ENCODE results near the gene ADSS1.

ADSS1 gene

DNA sequence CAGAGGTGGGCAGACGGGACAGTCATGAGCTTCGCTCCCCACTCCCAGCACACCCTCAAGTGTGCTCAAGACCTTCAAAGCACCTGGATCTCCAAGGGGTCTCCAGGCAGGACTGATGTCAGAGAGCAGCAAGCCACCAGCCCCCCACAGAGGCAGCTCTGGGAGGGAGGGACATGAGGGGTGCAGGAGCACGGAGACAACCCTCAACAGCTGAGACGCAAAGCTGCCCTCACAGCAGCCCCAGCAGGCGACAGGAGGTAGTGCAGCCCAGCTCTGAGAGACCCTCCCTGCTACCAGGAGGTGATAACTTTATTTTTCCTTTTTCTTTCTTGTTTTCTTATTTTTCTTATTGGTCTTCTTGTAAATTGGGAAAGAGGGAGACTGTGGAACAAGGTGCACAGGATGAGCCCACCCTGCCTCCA, 46.8 kb downstream of the ADSS1 start:
- DNase-seq: peak; percentile 44

DNA sequence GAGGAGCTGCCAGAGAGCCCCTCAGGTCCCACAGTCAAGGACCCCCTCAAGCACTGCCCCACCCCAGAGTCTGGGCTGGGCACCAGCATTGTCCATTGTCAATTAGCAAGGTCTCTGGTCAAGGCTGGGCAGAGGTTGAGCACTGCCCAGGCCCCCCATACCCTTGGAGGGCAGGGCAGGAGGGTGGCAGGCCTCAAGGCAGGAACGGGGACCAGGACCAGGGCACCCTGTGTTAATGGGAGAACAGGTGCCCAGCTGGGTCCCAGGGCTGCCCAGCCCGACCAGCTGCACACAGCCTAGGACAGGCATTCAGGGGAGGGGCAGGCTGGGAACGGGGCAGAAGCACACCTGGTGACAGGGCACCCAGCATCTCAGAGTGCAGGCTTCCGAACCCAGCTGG, 47.3 kb downstream of the ADSS1 start:
- DNase-seq: no peak

DNA sequence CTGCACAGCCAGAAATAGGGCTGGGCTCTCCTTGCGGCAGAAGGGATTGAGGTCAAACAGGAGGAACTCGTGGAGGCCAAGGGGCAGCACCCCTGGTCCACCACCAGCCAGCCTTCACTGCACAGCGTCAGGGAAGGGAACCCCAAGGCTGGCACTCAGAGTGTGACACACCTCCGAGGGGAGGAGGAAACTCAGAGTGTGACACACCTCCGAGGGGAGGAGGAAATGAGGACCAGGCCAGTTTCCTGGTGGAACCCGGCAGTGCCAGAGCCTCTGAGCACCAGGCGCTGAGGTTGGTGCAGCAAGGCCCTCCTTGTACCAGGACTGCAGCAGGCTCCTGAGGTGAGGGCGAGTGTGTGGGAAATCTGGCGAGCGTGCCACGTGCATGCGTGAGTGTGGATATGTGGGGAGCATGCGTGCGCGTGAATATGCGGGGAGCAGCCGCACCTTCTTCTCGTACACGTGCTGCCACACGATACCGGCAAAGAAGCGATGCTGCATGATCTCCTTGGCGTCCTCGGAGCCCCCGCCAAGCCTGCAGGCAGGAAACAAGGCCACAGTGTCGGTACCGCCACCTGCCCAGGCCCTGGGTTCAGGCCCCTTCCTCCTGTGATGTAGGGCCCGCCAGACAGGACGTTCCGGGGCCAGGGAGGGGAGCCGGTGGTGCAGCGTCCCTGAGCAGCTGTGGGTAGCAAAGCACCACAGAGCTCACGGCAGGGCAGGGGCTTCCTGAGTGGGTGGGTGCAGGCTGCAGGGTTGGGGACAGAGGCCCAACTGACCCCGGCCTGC, 48.1 kb downstream of the ADSS1 start:
- DNase-seq: no peak

DNA sequence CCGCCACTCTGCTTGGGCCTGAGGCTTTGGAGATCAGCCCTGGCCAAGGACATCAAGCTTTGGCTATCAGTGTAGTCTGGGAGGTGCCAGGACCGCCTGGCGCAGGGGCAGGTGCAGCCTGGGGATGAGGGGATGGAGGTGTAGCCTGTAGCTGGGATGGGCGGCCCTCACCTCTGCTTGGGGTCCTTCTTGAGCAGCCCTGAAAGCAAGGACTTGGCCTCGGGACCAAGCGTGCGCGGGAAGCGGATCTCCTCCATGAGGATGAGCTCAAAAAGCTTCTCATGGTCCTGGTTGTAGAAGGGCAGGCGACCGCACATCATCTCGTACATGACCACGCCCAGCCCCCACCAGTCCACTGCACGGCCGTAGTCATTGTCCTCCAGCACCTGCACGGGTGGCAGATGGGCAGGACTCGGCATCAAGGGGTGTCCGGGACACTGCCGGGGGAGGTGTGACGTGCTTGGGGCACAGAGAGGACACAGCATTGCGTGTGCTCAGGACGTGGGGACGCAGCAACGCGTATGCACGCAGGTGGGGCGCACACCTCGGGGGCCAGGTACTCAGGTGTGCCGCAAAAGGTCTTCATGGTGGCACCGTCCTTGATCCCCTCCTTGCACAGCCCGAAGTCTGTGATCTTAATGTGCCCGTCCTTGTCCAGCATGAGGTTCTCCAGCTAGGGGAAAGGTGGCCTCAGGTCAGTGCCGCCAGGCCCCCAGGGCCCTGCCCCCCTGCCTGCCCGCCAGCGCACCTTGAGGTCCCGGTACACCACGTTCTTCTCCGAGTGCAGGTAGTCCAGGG, 48.9 kb downstream of the ADSS1 start:
- no peak for DNase-seq

DNA sequence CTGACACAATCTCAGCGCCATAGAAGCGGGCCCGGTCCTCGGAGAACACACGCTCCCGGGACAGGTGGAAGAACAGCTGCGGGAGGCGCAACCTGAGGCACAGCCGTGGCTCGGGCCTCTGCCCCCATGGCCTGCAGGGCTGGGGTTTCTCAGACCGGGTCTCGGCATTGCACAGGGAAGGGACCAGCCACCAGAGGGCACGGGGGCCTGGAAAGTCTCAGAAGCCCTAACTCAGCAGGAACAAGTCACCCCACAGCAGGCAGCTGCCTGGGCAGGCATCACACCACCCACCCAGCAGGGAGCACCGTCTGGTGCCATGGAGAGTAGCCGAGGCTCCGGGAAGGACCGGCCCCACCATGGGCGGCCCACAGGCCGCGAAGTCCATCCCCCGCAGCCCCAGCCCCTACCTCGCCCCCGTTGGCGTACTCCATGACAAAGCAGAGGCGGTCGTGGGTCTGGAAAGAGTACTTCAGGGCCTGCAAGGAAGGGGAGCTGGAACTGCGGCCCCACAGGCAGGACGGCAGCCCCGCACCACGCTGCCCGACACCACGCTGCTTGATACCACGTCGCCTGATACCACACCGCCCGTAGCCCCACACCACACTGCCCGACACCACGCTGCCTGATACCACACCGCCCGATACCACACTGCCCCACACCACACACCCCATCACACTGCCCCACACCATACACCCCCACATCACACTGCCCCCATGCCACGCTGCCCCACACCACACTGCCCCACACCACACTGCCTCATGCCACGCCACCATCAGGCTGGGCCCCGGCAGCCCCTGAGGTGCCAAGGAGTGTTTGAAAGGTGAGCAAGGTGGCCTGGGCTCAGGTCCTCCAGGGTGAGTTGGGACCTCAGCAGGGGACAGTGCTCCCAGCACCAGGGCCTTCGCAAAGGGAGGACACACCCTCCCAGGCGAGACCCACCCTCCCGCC, 49.8 kb downstream of the ADSS1 start:
- DNase-seq: no peak

DNA sequence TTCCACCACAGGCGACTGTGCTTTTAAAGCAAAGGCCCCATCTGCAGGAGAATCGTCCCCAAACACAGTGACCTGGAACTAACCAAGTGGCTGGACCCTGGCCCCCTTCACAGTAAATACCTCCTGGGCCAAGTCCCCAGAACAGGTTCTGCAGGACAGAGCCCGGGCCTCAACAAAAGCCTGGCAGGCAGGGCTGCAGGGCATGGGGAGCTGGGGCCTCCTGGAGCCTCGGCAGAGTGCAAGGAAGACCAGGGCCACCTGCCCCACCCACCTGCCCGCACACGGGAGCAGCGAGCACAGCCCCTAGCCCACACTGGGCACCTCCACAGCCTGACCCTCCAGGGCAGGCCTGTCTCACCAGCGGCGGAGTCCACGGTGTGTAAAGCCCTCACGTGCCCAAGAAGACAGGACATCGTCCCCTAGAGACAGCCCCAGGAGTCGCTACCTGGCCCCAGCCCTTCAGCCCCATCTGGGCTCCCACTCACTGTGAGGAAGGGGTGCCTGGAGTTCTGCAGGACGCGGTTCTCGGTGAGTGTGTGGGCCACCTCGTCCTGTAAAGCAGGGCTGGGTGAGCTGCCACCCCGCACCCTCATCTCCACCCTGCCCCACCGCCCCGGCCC, 50.5 kb downstream of the ADSS1 start:
- DNase-seq: no peak

- no peak for DNase-seq
These were observed 51.1 kb downstream of the ADSS1 start for GRCh38 chr14:104775073-104775489.

GRCh38 chr14:104776481-104776880, 52.5 kb downstream of the ADSS1 start:
- no peak for DNase-seq

DNA sequence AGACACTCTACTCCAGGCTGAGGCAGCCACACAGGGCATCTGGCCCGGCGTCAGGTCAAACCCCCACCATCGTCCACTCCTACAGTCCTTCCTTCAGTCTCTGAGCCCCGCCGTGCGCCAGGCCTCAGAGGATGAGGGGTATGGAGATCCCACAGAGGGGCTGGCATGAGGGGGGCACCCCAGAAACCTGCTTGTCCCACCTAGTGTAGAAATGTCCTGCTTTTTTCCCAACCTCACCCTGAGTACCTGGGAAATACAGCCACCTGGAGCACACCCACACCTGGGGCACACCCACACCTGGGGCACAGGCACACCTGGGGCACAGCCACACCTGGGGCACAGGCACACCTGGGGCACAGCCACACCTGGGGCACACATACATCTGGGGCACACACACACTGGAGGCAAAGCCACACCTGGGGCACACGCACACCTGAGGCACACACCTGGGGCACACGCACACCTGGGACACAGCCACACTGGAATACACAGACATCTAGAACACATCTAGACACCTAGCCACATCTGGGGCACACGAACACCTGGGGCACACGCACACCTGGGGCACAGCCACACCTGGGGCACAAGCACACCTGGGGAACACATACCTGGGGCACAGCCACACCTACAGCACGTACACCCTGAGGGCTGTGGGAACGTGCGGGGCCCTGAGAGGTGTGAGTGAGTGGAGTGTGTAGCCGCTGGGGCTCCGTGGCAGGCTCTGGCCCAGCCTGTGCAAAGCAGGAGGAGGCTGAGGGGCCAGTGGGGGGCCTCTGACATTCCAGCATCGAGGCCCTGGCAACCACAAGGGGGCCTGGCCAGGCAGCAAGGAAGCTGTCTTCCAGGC, 53.2 kb downstream of the ADSS1 start:
- no peak for DNase-seq

DNA sequence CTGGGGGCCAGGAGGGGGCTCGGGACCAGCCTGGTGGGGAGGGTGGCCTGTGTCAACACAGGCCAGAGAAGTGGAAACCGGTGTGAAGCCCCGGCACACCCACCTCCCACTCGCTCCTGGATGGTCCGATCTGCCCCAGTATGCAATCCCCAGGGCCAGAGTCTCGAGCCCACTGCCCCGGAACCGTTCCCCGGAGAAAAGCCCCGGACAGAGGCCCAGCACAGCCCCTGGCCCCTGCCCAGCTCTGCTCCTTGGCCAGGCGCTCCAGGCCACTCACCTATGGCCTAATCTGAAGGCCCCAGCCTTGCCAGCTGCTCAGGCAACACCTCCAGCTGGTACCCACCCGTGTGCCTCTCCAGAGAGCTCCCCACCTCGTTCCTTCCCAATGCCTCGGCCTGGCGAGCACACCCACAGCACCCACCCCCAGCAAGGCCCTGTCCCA, 53.8 kb downstream of the ADSS1 start:
- DNase-seq: no peak

GRCh38 chr14:104778694-104779331, 54.8 kb downstream of the ADSS1 start:
- no peak for DNase-seq

GRCh38 chr14:104779776-104780512, 55.9 kb downstream of the ADSS1 start:
- DNase-seq: no peak

DNA sequence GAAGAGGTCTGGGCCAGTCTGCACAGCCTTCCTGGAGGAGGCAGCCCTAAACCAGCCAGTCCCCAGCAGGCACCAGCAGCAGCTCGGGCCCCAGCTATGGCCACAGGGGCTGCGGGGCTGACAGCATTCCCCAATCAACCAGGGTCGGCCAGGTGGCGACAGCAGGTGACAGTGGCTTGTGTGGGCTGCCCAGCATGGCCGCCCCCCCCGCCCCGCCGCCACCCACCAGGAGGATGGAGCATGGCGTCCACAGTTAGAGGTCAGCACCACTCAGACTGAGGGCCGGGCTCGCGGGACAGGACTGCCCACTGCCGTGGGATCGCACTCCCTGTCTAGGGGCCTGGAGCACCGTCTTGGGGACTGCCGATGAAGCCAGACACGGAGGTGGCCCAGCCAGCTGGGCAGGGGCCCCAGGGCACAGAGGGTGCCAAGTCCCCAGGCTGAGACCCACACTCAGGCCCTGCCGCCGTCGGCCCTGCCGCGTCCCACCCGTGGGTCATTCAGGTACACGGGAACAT, 56.5 kb downstream of the ADSS1 start:
- no peak for DNase-seq

DNA sequence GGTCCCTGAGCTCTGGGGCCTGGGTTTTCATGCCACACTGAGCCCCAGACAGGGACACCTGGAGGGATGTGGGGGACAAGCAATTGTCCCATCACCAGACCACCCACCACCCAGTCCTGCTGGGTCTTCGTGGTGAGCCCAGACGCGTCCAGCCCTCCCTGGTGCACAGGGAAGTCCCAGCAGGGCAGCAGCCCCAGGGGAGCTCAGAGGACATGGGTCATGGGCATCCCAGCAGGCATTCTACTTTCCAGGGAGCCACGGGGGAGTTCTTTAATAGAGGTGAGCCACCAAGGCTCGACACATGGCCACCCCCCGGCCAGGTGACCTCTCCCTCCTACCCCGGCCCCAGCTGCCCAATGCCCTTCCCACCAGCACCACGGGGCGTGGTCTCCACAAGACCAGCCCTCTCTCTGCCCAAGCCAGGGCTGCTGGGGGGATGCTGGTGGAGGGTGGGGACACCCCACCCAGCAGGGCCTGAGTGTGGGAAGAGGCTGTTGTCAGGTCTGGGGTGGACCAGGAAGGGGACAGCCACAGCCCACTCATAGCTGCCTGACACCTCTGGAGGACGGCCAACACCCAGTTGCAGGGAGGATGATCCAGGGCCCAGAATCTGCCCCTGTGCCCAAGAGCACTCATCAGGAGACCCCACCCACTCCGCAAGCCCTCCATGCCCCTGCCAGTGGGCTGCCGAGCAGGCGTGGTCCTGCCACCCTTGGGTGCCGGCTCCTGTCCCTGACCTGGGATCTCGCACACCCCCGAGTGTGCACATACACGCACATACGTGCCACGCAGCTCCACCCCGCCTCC, 57.4 kb downstream of the ADSS1 start:
- no peak for DNase-seq

DNA sequence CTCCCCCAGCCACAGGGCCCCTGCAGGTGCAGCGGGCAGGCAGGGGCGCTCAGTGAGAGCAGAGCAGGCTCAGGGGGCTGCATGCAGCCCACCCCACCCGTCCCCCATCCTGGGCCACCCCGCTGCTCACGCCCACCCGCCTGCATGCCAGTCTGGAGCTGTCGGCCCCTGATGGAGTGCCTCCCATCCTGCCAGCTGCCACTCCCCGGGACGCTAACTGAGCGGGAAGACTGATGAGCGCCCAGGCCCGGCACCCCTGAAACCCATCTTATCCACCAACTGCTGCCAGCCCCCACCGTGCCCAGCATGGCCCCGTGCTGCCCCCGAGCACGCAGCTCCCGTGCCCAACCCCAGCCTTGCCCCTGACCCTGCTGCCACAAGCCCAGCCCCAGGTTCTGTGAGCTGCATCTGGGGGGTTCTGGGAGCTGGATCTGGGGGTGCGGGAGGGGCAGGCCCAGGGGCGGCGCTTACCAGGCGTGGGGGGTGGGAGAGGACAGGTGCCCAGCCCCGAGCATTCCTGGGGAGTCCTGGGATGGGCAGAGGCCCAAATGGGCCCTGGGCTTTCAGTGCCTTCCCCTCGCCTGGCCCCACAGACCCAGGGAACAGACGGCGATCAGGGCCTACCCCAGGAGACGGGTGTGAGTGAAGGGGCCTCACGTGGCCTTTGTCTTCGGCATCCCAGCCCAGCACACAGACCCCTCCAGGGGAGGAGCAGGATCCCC, 58.2 kb downstream of the ADSS1 start:
- DNase-seq: no peak

- no peak for DNase-seq
These were observed 58.7 kb downstream of the ADSS1 start for GRCh38 chr14:104782808-104783139.

DNA sequence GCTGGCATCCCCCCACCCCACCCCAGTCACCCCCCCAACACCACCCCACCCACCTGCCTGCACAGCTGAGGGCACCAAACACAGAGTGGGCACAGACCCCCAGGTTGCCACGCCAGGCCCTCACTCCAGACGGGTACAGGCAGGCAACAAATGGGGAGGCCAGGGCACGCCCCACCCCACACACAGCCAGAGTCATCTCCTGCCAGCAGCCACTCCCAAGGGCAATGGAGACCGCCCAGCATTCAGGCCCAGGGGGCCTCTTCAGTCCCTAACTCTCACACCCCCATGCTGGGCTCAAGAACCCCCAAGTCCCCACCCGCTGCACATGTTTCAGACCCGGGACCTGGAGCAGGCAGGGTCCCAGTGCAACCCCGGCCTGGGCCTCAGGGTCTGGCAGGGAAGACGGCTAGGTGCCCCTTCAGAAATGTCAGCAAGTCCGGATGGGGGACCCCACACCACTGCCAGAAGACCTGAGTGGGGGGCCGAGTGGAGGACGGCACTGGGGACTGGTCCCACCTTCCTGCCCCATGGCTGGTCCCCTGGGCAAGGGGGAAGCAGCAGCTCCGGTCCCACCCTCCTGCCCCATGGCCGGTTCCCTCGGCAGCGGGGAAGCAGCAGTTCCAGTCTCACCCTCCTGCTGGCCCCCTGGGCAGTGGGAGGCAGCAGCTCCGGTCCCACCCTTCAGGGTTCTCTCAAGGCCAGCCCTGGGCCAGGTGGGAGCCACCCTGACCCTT, 59.6 kb downstream of the ADSS1 start:
- DNase-seq: no peak

GRCh38 chr14:104784218-104784568, 60.2 kb downstream of the ADSS1 start:
- DNase-seq: no peak

Measured in activated naive CD4-positive, alpha-beta T cell treated with anti-CD3 and anti-CD28 coated beads, Interleukin-2, amount 50 U/mL, for 16 hours (primary cell).